Smooth muscle cell (in vitro differentiated cells): ENCODE data around the gene NYAP2. TPM values are rescaled to one million over a fixed set of nuclear protein-coding genes. Genes with fewer than 3 reads are reported as not detected.

Experiments
- DNase-seq: peaks from one replicate; lab custom pipeline; 2025; ENCODE audit not compliant: unreplicated experiment; lab: John Stamatoyannopoulos, UW
- H2AFZ ChIP-seq: fragments of 200-600 bp; sonication (generic); 2 replicates; pipeline ENCODE4 v1.6.0; 2016; ENCODE audit warnings: antibody characterized with exemption, low read depth, mild to moderate bottlenecking
- H3F3A ChIP-seq: fragments of 200-600 bp; sonication (generic); 2 replicates; pipeline ENCODE4 v1.6.0; 2017; ENCODE audit warnings: antibody characterized with exemption, low read depth
- H3K27ac ChIP-seq: fragments of 200-600 bp; sonication (generic); 2 replicates; pipeline ENCODE4 v1.5.1; 2016; ENCODE audit warnings: low read depth, mild to moderate bottlenecking
- H3K27me3 ChIP-seq: fragments of 200-600 bp; sonication (generic); 2 replicates; pipeline ENCODE4 v1.6.1; 2016; ENCODE audit warnings: low read depth, mild to moderate bottlenecking
- H3K36me3 ChIP-seq: fragments of 200-600 bp; sonication (generic); 2 replicates; pipeline ENCODE4 v1.5.1; 2016; ENCODE audit warnings: low read depth
- H3K4me1 ChIP-seq: fragments of 200-600 bp; sonication (generic); 2 replicates; pipeline ENCODE4 v1.5.1; 2016; ENCODE audit warnings: low read depth
- H3K4me2 ChIP-seq: fragments of 200-600 bp; sonication (generic); 2 replicates; pipeline ENCODE4 v1.6.0; 2016; ENCODE audit warnings: mild to moderate bottlenecking
- H3K4me3 ChIP-seq: fragments of 200-600 bp; sonication (generic); 2 replicates; pipeline ENCODE4 v1.5.1; 2016; ENCODE audit warnings: mild to moderate bottlenecking
- H3K79me2 ChIP-seq: fragments of 200-600 bp; sonication (generic); 2 replicates; pipeline ENCODE4 v1.6.0; 2016; ENCODE audit warnings: low read depth, mild to moderate bottlenecking
- H3K9ac ChIP-seq: fragments of 200-600 bp; sonication (generic); 2 replicates; pipeline ENCODE4 v1.6.0; 2016; ENCODE audit warnings: low read depth
- H3K9me3 ChIP-seq: fragments of 200-600 bp; sonication (generic); replicated peaks from 2 replicates; pipeline ENCODE4 v1.5.1; 2016; ENCODE audit warnings: low read depth
- H4K20me1 ChIP-seq: fragments of 200-600 bp; sonication (generic); 2 replicates; pipeline ENCODE4 v1.6.0; 2016; ENCODE audit warnings: low read depth
- WGBS: methylation state at CpG from one replicate; pipeline ENCODE4 v1.1.7; 2016; ENCODE audit warnings: low lambda C conversion rate; 5-methylcytosine and 5-hydroxymethylcytosine counted together
- polyA plus RNA-seq: library from polyadenylated mRNA; unstranded; fragments of >200 nt; fragmentation: Nextera tagmentation; extraction: Ambion mirVana; gene quantifications from 2 replicates; pipeline ENCODE4 v1.2.1, GENCODE V29; 2016
- total RNA-seq: library from RNA; depleted of rRNA; stranded (reverse); fragments of >200 nt; gene quantifications from 2 replicates; pipeline ENCODE4 v1.2.3, GENCODE V29; 2014
- TF ChIP-seq, protein P1 (sequence below): fragments of 200-600 bp; sonication (generic); IDR thresholded peaks from 2 replicates; pipeline ENCODE4 v1.5.1; 2017; ENCODE audit warnings: borderline replicate concordance, mild to moderate bottlenecking, antibody characterized with exemption; ENCODE audit not compliant: insufficient read depth, poor library complexity, severe bottlenecking

NYAP2 gene
- total and polyA plus RNA-seq, 2 experiments from 2014 or later: not detected

DNA sequence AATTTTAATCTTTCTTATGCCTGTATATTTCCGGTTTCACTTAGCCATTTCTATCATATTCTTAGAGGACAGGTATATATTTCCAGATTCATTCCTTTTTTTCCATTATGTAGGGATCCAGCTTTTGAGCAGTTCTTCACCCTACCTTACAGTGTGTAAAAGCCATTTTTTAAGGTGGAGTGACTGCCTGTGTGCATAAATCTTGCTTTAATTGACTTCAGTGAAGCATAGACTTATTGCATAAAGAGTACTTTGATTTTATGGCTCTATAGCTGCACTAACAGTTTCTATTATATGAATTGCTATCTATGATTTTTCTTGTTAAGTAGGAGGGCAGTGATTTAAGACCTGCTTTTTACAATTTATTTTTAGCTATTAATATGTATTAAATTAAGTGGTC is 132.6 kb downstream of the NYAP2 start:
- 100% methylated on average over 1 of the region's 1 CpG for WGBS

DNA sequence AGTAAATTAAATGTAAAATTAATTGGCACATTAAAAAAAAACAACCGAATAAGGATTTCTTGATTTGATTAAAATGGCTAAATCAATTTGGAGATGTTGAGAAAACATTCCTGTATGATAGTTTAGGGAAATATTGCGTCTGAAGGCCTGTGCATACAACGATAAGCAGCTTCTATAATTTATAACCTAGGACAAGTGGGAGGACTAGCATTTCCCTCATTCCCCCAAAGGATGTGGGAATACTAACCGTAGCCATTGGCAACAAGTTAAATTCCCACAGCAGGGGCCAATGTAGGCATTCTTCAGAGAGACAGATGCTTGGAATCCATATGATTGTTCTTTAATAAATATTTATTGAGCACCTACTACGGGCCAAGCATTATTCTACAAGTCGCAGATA is 134.5 kb downstream of the NYAP2 start:
- no peak overlapping the region for H3K4me3 ChIP-seq
- no peak for DNase-seq
- H3K9ac ChIP-seq: no peak overlapping the region
- no peaks in the 10 kb centered on the region for H3K79me2 ChIP-seq
- peak overlapping the region; percentile 8 for H3K27ac ChIP-seq
- no peaks in the 10 kb centered on the region for H3K27me3 ChIP-seq
- H3K4me1 ChIP-seq: no peaks in the 10 kb centered on the region
- H3K9me3 ChIP-seq: no peaks in the 10 kb centered on the region
- 82% methylated on average over 6 of the region's 6 CpGs for WGBS
- H3F3A ChIP-seq: no peaks in the 10 kb centered on the region
- H4K20me1 ChIP-seq: no peaks in the 10 kb centered on the region
- no peaks in the 10 kb centered on the region for H3K36me3 ChIP-seq
- H3K4me2 ChIP-seq: no peak overlapping the region
- no peak overlapping the region for H2AFZ ChIP-seq
- TF ChIP-seq, protein P1, sequence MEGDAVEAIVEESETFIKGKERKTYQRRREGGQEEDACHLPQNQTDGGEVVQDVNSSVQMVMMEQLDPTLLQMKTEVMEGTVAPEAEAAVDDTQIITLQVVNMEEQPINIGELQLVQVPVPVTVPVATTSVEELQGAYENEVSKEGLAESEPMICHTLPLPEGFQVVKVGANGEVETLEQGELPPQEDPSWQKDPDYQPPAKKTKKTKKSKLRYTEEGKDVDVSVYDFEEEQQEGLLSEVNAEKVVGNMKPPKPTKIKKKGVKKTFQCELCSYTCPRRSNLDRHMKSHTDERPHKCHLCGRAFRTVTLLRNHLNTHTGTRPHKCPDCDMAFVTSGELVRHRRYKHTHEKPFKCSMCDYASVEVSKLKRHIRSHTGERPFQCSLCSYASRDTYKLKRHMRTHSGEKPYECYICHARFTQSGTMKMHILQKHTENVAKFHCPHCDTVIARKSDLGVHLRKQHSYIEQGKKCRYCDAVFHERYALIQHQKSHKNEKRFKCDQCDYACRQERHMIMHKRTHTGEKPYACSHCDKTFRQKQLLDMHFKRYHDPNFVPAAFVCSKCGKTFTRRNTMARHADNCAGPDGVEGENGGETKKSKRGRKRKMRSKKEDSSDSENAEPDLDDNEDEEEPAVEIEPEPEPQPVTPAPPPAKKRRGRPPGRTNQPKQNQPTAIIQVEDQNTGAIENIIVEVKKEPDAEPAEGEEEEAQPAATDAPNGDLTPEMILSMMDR: no peak

More for the DNA sequence above, 132.6 kb downstream of the NYAP2 start:
- Histone ChIP-seq H3K79me2 (no peaks in the 10 kb centered on the region), H3K4me2 (no peak overlapping the region), H3K9me3 (no peaks in the 10 kb centered on the region), H3K4me1 (no peaks in the 10 kb centered on the region), H3F3A (no peaks in the 10 kb centered on the region), H3K27me3 (no peaks in the 10 kb centered on the region), H3K27ac (no peak overlapping the region), H4K20me1 (no peaks in the 10 kb centered on the region), H3K36me3 (no peaks in the 10 kb centered on the region), H3K4me3 (no peak overlapping the region), H2AFZ (no peak overlapping the region), H3K9ac (no peak overlapping the region)
- DNase-seq: no peak
- TF ChIP-seq, protein P1: no peak

DNA sequence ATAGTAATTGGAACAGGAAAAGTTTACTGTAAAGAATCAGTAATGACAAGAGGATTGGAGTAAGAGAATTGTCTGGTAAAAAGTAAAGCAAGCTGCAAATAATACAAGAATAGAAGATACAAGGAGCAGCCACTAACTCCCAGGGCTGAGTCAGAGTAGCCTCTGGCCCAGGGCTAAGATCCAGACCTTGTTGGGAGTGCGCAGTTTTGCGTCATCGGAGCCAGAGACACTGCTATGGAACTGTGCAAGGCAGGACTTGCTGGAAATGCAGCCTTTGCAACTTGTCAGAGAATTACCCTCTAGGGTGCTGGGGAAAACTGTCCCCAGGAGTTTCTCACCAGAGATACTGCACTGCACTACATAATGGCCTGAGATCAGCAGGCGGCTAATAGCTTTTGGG is 135.2 kb downstream of the NYAP2 start:
- TF ChIP-seq, protein P1: no peak
- Histone ChIP-seq H3K27ac (peak overlapping the region; percentile 8), H3K4me2 (no peak overlapping the region), H3K36me3 (no peaks in the 10 kb centered on the region), H3K9ac (no peak overlapping the region), H4K20me1 (no peaks in the 10 kb centered on the region), H3F3A (no peaks in the 10 kb centered on the region), H3K4me3 (no peak overlapping the region), H3K9me3 (no peaks in the 10 kb centered on the region), H3K27me3 (no peaks in the 10 kb centered on the region), H3K4me1 (no peaks in the 10 kb centered on the region), H3K79me2 (no peaks in the 10 kb centered on the region), H2AFZ (no peak overlapping the region)
- no peak for DNase-seq
- 51% methylated on average over 4 of the region's 4 CpGs for WGBS

DNA sequence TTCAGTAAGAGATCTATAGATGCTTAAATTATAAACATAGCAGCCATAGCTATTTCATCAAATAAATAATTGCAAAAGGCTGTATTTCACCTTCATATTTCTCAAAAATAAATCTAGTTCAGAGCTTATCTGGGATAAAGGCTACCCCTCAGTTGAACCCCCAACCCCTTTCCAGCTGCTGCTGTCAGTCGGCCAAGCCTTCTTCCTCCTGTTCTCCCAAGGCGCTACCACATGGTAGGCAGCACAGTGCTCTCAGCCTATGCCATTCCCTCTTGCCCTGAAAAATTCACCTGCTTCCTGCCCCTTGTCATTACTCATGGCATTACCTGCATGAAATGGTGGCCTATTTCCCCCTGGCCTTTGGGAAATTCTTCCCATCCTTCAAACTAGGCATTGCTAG is 136.5 kb downstream of the NYAP2 start:
- Histone ChIP-seq H3K4me3 (no peak overlapping the region), H2AFZ (no peak overlapping the region), H3F3A (no peaks in the 10 kb centered on the region), H3K36me3 (no peaks in the 10 kb centered on the region), H3K4me2 (no peak overlapping the region), H3K9ac (no peak overlapping the region), H3K4me1 (no peaks in the 10 kb centered on the region), H3K79me2 (no peaks in the 10 kb centered on the region), H3K27me3 (no peaks in the 10 kb centered on the region), H4K20me1 (no peaks in the 10 kb centered on the region), H3K9me3 (no peaks in the 10 kb centered on the region), H3K27ac (no peak overlapping the region)
- WGBS: 89% methylated on average over 2 of the region's 2 CpGs
- TF ChIP-seq, protein P1: no peak
- no peak for DNase-seq
